H1 (cell line): ENCODE measurements around the gene TSPAN2. TPM values are rescaled to one million over a fixed set of nuclear protein-coding genes. Genes with fewer than 3 reads are reported as not detected.

ENCODE experiments used
- CTCF ChIA-PET: fragments of 300-600 bp; sonication (Branson Sonifier 250); formaldehyde crosslinking; loops from one replicate; lab custom pipeline; 2021; ENCODE audit not compliant: partially characterized antibody; lab: Charles Lee
- POLR2A ChIA-PET: fragments of 300-600 bp; sonication (Branson Sonifier 250); formaldehyde crosslinking; loops from one replicate; lab custom pipeline; 2021; ENCODE audit warnings: inconsistent platforms; ENCODE audit not compliant: partially characterized antibody; lab: Charles Lee
- DNase-seq, 2 experiments: peaks; one replicate each; pipeline versions ENCODE4 v3.0.0 to v3.0.0-alpha.2; 2010 to 2022; ENCODE audit warnings: low spot score in 2 of 2, low read depth in 1 of 2, mixed read lengths in 1 of 2
- FAIRE-seq: peaks from 2 replicates; lab custom pipeline; 2011; peaks lifted over from hg19 to GRCh38; lab: Jason Lieb, UNC
- H2AFZ ChIP-seq: 2 replicates; pipeline ENCODE4 v1.8.1; 2012; ENCODE audit warnings: low read length, inconsistent platforms
- H2AK5ac ChIP-seq: 2 replicates; pipeline ENCODE4 v1.6.1; 2013; ENCODE audit warnings: low read depth, low read length
- H2BK120ac ChIP-seq: replicated peaks from 2 replicates; pipeline ENCODE3; 2013; ENCODE audit warnings: low read depth, low read length, inconsistent platforms
- H2BK12ac ChIP-seq: 2 replicates; pipeline ENCODE4 v1.6.1; 2013; ENCODE audit warnings: low read depth, low read length
- H2BK15ac ChIP-seq: 2 replicates; pipeline ENCODE4 v1.6.1; 2013; ENCODE audit warnings: low read length
- H2BK20ac ChIP-seq: 2 replicates; pipeline ENCODE4 v1.6.1; 2013; ENCODE audit warnings: low read length
- H2BK5ac ChIP-seq: 2 replicates; pipeline ENCODE4 v1.6.1; 2013; ENCODE audit warnings: low read depth, low read length
- H3K14ac ChIP-seq: 2 replicates; pipeline ENCODE4 v1.6.1; 2013; ENCODE audit warnings: inconsistent platforms; ENCODE audit not compliant: insufficient read length
- H3K18ac ChIP-seq: 2 replicates; pipeline ENCODE4 v1.6.1; 2013; ENCODE audit warnings: low read length; ENCODE audit errors: extremely low read depth
- H3K23ac ChIP-seq: 2 replicates; pipeline ENCODE4 v1.6.1; 2013; ENCODE audit warnings: inconsistent platforms; ENCODE audit not compliant: insufficient read length
- H3K23me2 ChIP-seq: 2 replicates; pipeline ENCODE4 v1.6.1; 2013; ENCODE audit warnings: low read depth, low read length
- H3K27ac ChIP-seq: 2 replicates; pipeline ENCODE4 v1.6.1; 2011; ENCODE audit warnings: low read depth, low read length, inconsistent platforms
- H3K27me3 ChIP-seq, 4 experiments: replicated peaks in 1 of 4; 1 replicate in 1 of 4; 2 replicates in 3 of 4; pipeline versions ENCODE4 v1.6.1 to v1.8.1; 2011 to 2013; ENCODE audit warnings: low read length in 3 of 4, mild to moderate bottlenecking in 3 of 4, inconsistent platforms in 2 of 4, mixed read lengths in 2 of 4, moderate library complexity in 1 of 4; ENCODE audit not compliant: control insufficient read depth in 3 of 4, insufficient read depth in 3 of 4; ENCODE audit errors: extremely low read depth in 1 of 4
- H3K36me3 ChIP-seq, 4 experiments: 2 replicates each; pipeline versions ENCODE4 v1.6.1 to v1.8.1; 2011 to 2013; ENCODE audit warnings: mild to moderate bottlenecking in 4 of 4, low read length in 3 of 4, moderate library complexity in 2 of 4, control low read depth in 1 of 4, inconsistent platforms in 1 of 4; ENCODE audit not compliant: insufficient read depth in 4 of 4, control insufficient read depth in 2 of 4
- H3K4ac ChIP-seq: replicated peaks from 2 replicates; pipeline ENCODE3; 2013; ENCODE audit warnings: low read length, low read depth, mixed read lengths, inconsistent platforms; ENCODE audit not compliant: insufficient read length
- H3K4me1 ChIP-seq, 4 experiments: replicated peaks in 1 of 4; 1 replicate in 1 of 4; 2 replicates in 3 of 4; pipeline versions ENCODE4 v1.6.1 to v1.8.1; 2011 to 2013; ENCODE audit warnings: low read length in 3 of 4, inconsistent platforms in 2 of 4, mixed read lengths in 1 of 4; ENCODE audit not compliant: insufficient read depth in 4 of 4, control insufficient read depth in 3 of 4
- H3K4me2 ChIP-seq, 2 experiments: 2 replicates each; pipeline versions ENCODE4 v1.6.1 to v1.8.1; 2011 to 2013; ENCODE audit warnings: low read depth in 2 of 2, low read length in 2 of 2, control low read depth in 1 of 2, inconsistent platforms in 1 of 2, mild to moderate bottlenecking in 1 of 2; ENCODE audit not compliant: insufficient read depth in 1 of 2
- H3K4me3 ChIP-seq, 4 experiments: fragments of 200-600, 300-600 bp in 1 of 4; sonication (generic), shearing (Covaris generic), sonication (Bioruptor Twin) in 1 of 4; 2 replicates each; pipeline versions ENCODE4 v1.5.1 to v1.8.1; 2011 to 2016; ENCODE audit warnings: low read length in 4 of 4, low read depth in 3 of 4, control low read depth in 2 of 4, inconsistent platforms in 2 of 4, mild to moderate bottlenecking in 2 of 4, mixed read lengths in 1 of 4, moderate library complexity in 1 of 4; ENCODE audit not compliant: insufficient read depth in 2 of 4; ENCODE audit errors: extremely low read depth in 1 of 4
- H3K56ac ChIP-seq: replicated peaks from 2 replicates; pipeline ENCODE3; 2013; ENCODE audit warnings: low read depth, mild to moderate bottlenecking, mixed read lengths, low read length, inconsistent platforms; ENCODE audit not compliant: insufficient read length
- H3K79me1 ChIP-seq: 2 replicates; pipeline ENCODE4 v1.6.1; 2013; ENCODE audit warnings: low read depth, low read length, control low read depth
- H3K79me2 ChIP-seq, 2 experiments: 2 replicates each; pipeline versions ENCODE4 v1.6.1 to v1.8.1; 2012 to 2013; ENCODE audit warnings: low read length in 2 of 2, mild to moderate bottlenecking in 2 of 2, inconsistent platforms in 1 of 2; ENCODE audit not compliant: insufficient read depth in 2 of 2, control insufficient read depth in 1 of 2
- H3K9ac ChIP-seq, 4 experiments: replicated peaks in 1 of 4; 1 replicate in 1 of 4; 2 replicates in 3 of 4; pipeline versions ENCODE4 v1.6.1 to v1.8.1; 2011 to 2013; ENCODE audit warnings: low read depth in 3 of 4, low read length in 3 of 4, control low read depth in 2 of 4, mild to moderate bottlenecking in 2 of 4, moderate library complexity in 2 of 4, inconsistent platforms in 1 of 4; ENCODE audit errors: extremely low read depth in 1 of 4
- H3K9me3 ChIP-seq, 2 experiments: 2 replicates each; pipeline versions ENCODE4 v1.6.1 to v1.8.1; 2012 to 2013; ENCODE audit warnings: mild to moderate bottlenecking in 2 of 2, moderate library complexity in 2 of 2, control low read depth in 1 of 2, inconsistent platforms in 1 of 2, low read depth in 1 of 2, low read length in 1 of 2, mixed read lengths in 1 of 2; ENCODE audit not compliant: insufficient read depth in 2 of 2
- H4K20me1 ChIP-seq, 2 experiments: replicated peaks in 1 of 2; 2 replicates each; pipeline versions ENCODE3 to v1.8.1; 2011 to 2013; ENCODE audit warnings: inconsistent platforms in 2 of 2, low read length in 2 of 2, mild to moderate bottlenecking in 1 of 2; ENCODE audit not compliant: insufficient read depth in 2 of 2, control insufficient read depth in 1 of 2
- H4K5ac ChIP-seq: 2 replicates; pipeline ENCODE4 v1.6.1; 2013; ENCODE audit warnings: low read length, low read depth, mixed read lengths, inconsistent platforms; ENCODE audit not compliant: insufficient read length
- H4K8ac ChIP-seq: 2 replicates; pipeline ENCODE4 v1.8.0; 2013; ENCODE audit warnings: mild to moderate bottlenecking, moderate library complexity, low read length, inconsistent platforms; ENCODE audit not compliant: insufficient read depth; ENCODE audit errors: extremely low read depth
- H4K91ac ChIP-seq: replicated peaks from 2 replicates; pipeline ENCODE3; 2013; ENCODE audit warnings: low read length, mixed read lengths, inconsistent platforms; ENCODE audit not compliant: insufficient read length
- CHD2 ChIP-seq: IDR thresholded peaks from 2 replicates; pipeline ENCODE4 v1.6.1; 2012; ENCODE audit warnings: low read length, improper control_type of control experiment
- WGBS, 2 experiments: shearing (Covaris generic) in 1 of 2; methylation state at CpG; one replicate each; pipeline versions ENCODE4 v1.1.6 to v1.1.7; 2013 to 2015; ENCODE audit warnings: low lambda C conversion rate in 2 of 2, mixed read lengths in 2 of 2, inconsistent platforms in 1 of 2, low coverage in 1 of 2, missing lambda C conversion rate in 1 of 2; ENCODE audit not compliant: insufficient replicate concordance in 2 of 2, insufficient coverage in 1 of 2, insufficient read length in 1 of 2; ENCODE audit errors: extremely low coverage in 1 of 2, missing lambda C conversion rate in 1 of 2; 5-methylcytosine and 5-hydroxymethylcytosine counted together
- polyA plus RNA-seq, 7 experiments: library from polyadenylated mRNA; depleted of rRNA in 3 of 7; stranded (reverse) in 5 of 7; unstranded in 2 of 7; fragments of >200 nt in 5 of 7; fragments of 200-250 nt in 2 of 7; gene quantifications; 1 replicate in 5 of 7; 2 replicates in 1 of 7; 4 replicates in 1 of 7; pipeline versions ENCODE4 v1.2.1 to v1.2.3, GENCODE V29; 2011 to 2013; ENCODE audit warnings: missing spikeins in 2 of 7, mixed read lengths in 2 of 7
- total RNA-seq: library from RNA; stranded (reverse); fragmentation: NEBNext Ultra II Directional; extraction: Animal tissue kit (Norgen Biotek cat#: 25700); gene quantifications from 2 replicates; pipeline ENCODE4 v1.2.1, GENCODE V29; 2021

The TSPAN2 gene
- total and polyA plus RNA-seq, 2 of the 8 experiments (the other 6 are each of a cell fraction or from before 2014, with no cell fraction given), result 7.4 to 14.2 TPM

DNA sequence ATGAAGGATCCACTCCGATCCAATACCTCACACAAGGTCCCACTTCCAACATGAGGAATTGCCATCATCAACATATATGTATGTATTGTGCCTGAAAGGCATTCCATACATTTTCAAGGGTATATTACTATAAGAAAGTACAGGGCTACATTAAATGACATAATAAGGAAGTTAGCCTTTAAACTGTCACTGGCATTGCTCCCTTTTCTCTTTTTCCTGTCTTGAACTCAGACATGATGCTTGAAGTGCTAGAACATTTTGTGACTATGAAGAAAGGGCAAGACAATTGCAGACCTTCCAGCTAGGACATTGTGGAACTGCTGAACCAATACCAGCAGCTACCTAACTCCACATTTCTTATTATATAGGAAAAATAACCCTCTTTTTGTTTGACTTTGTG is 2.9 kb upstream of the TSPAN2 start:
- no peak overlapping the region for H3K23ac ChIP-seq
- no peak overlapping the region for H3K18ac ChIP-seq
- H3K79me1 ChIP-seq, result no peaks in the 10 kb centered on the region
- no peaks in the 10 kb centered on the region for H3K9me3 ChIP-seq
- no peak overlapping the region for H3K14ac ChIP-seq
- no peak overlapping the region for H3K56ac ChIP-seq
- H3K79me2 ChIP-seq, result no peaks in the 10 kb centered on the region
- POLR2A ChIA-PET, result no interaction called here
- no peak overlapping the region for H4K8ac ChIP-seq
- H3K4me2 ChIP-seq, result no peak overlapping the region
- no peak overlapping the region; the same call in 1 of the 2 replicates for H2AFZ ChIP-seq
- no peak for FAIRE-seq
- peaks cover 4 to 7% (median 4%) of the 10 kb centered on the region in 4 experiments; a peak in 5 of 7 replicates for H3K4me1 ChIP-seq
- H3K27me3 ChIP-seq, result no peaks in the 10 kb centered on the region; a peak in 2 of 7 replicates
- no peak overlapping the region for H3K4ac ChIP-seq
- H3K23me2 ChIP-seq, result peaks cover 8% of the 10 kb centered on the region; the same call in 1 of the 2 replicates
- CTCF ChIA-PET, result no interaction called here
- 95% methylated on average over 1 of the region's 1 CpG; no CpG with 5 or more reads in 1 of the 2 experiments for WGBS, 2 experiments
- H3K27ac ChIP-seq, result no peak overlapping the region
- no peak overlapping the region for H2BK20ac ChIP-seq
- no peak overlapping the region for H2AK5ac ChIP-seq
- H2BK15ac ChIP-seq, result no peak overlapping the region
- H4K20me1 ChIP-seq, result no peaks in the 10 kb centered on the region
- no peak overlapping the region for H2BK12ac ChIP-seq
- H4K5ac ChIP-seq, result no peak overlapping the region
- H2BK120ac ChIP-seq, result no peak overlapping the region
- H2BK5ac ChIP-seq, result no peak overlapping the region
- H3K4me3 ChIP-seq, result no peak overlapping the region
- no peaks in the 10 kb centered on the region for H3K36me3 ChIP-seq
- no peak for TF ChIP-seq CHD2
- no peak overlapping the region for H4K91ac ChIP-seq
- no peak overlapping the region for H3K9ac ChIP-seq
- DNase-seq, result no peak
